ENCODE results near the gene NOD1. TPM values are rescaled to one million over a fixed set of nuclear protein-coding genes. Genes with fewer than 3 reads are reported as not detected.

NOD1 gene
- total RNA-seq, 1 experiment from 2014 or later: 8.1 TPM

GRCh38 chr7:30379741-30380140, 98.8 kb downstream of the NOD1 start:
- no peak for ATAC-seq
- Histone ChIP-seq H3K4me1 (ENCODE audit: control insufficient read depth, insufficient read depth, low read length) (no peaks in the 10 kb centered on the region), H3K27me3 (ENCODE audit: control insufficient read depth, insufficient read depth, low read length) (no peaks in the 10 kb centered on the region), H3K9me3 (ENCODE audit: control insufficient read depth, insufficient read depth, low read depth, low read length) (no peaks in the 10 kb centered on the region), H3K36me3 (ENCODE audit: control insufficient read depth, insufficient read depth, low read length) (no peaks in the 10 kb centered on the region), H3K4me3 (ENCODE audit: low read depth in 2 of 2, low read length in 2 of 2) (no peak overlapping the region), H3K27ac (ENCODE audit: low read length) (no peak overlapping the region)
- CTCF ChIA-PET: no interaction called here
- POLR2A ChIA-PET: interaction anchor here (0.7 kb wide), 1 partner anchor 31 kb away, joined by 17 read pairs; no protein-coding TSS in a partner anchor
- in situ Hi-C loops (cut with HindIII; ENCODE audit: low pct_unique_long_range_greater_than_20kb, low sequenced_read_pairs): no loop called here
- no peak for DNase-seq (ENCODE audit: low read depth, low spot score)
- TF ChIP-seq POLR2AphosphoS5 (IDR thresholded peaks at IDR 0.05; ENCODE audit: low read depth, low read length): no peak
- TF ChIP-seq REST (IDR thresholded peaks at IDR 0.05; ENCODE audit: insufficient read depth in 1 of 2, low read depth in 2 of 2, low read length in 1 of 2): no peak
- no peak for TF ChIP-seq CTCF (IDR thresholded peaks at IDR 0.05)
- no peak for TF ChIP-seq TCF7L2 (IDR thresholded peaks at IDR 0.05; ENCODE audit: low read depth, low read length)
- no peak for TF ChIP-seq SIN3A (IDR thresholded peaks at IDR 0.05; ENCODE audit: borderline replicate concordance, insufficient read depth, low read depth, low read length)
- intact Hi-C loops (cut with micrococcal nuclease; ENCODE audit: unreplicated experiment): no loop called here
- BruUV-seq (replicated peaks): no TSS peak

GRCh38 chr7:30379131-30379530, 99.5 kb downstream of the NOD1 start:
- no peaks in the 10 kb centered on the region for H3K4me1 ChIP-seq (ENCODE audit: control insufficient read depth, insufficient read depth, low read length)
- H3K27me3 ChIP-seq (ENCODE audit: control insufficient read depth, insufficient read depth, low read length): no peaks in the 10 kb centered on the region
- no peak for DNase-seq (ENCODE audit: low read depth, low spot score)
- no peak for ATAC-seq
- H3K36me3 ChIP-seq (ENCODE audit: control insufficient read depth, insufficient read depth, low read length): no peaks in the 10 kb centered on the region
- no peak overlapping the region for H3K27ac ChIP-seq (ENCODE audit: low read length)
- no TSS peak for BruUV-seq (replicated peaks)
- in situ Hi-C loops (cut with HindIII; ENCODE audit: low pct_unique_long_range_greater_than_20kb, low sequenced_read_pairs): no loop called here
- H3K9me3 ChIP-seq (ENCODE audit: control insufficient read depth, insufficient read depth, low read depth, low read length): no peaks in the 10 kb centered on the region
- TF ChIP-seq REST (IDR thresholded peaks at IDR 0.05; ENCODE audit: insufficient read depth in 1 of 2, low read depth in 2 of 2, low read length in 1 of 2): no peak
- no peak for TF ChIP-seq CTCF (IDR thresholded peaks at IDR 0.05)
- no peak for TF ChIP-seq TCF7L2 (IDR thresholded peaks at IDR 0.05; ENCODE audit: low read depth, low read length)
- no peak for TF ChIP-seq SIN3A (IDR thresholded peaks at IDR 0.05; ENCODE audit: borderline replicate concordance, insufficient read depth, low read depth, low read length)
- TF ChIP-seq POLR2AphosphoS5 (IDR thresholded peaks at IDR 0.05; ENCODE audit: low read depth, low read length): no peak
- H3K4me3 ChIP-seq (ENCODE audit: low read depth in 2 of 2, low read length in 2 of 2): no peak overlapping the region
- intact Hi-C loops (cut with micrococcal nuclease; ENCODE audit: unreplicated experiment): no loop called here
- CTCF ChIA-PET: no interaction called here
- POLR2A ChIA-PET: no interaction called here
